Ectodermal cell (in vitro differentiated cells): ENCODE measurements around the gene HSP90AA1.

ENCODE experiments used
- H3K27ac ChIP-seq: 2 replicates; pipeline ENCODE4 v1.7.0; 2013; ENCODE audit warnings: mild to moderate bottlenecking, low read depth, low read length; ENCODE audit not compliant: insufficient read depth, poor library complexity, severe bottlenecking
- H3K27me3 ChIP-seq: 2 replicates; pipeline ENCODE4 v1.7.0; 2013; ENCODE audit warnings: mild to moderate bottlenecking, low read length; ENCODE audit not compliant: insufficient read depth, control insufficient read depth, poor library complexity, severe bottlenecking
- H3K36me3 ChIP-seq: one replicate; pipeline ENCODE4 v1.7.0; 2013; ENCODE audit warnings: low read length; ENCODE audit not compliant: control insufficient read depth, insufficient read depth
- H3K4me1 ChIP-seq: one replicate; pipeline ENCODE4 v1.7.0; 2013; ENCODE audit warnings: low read length; ENCODE audit not compliant: control insufficient read depth, insufficient read depth
- H3K4me3 ChIP-seq: 2 replicates; pipeline ENCODE4 v1.7.0; 2013; ENCODE audit warnings: low read depth, low read length, control low read depth; ENCODE audit not compliant: insufficient read depth
- H3K9me3 ChIP-seq: 2 replicates; pipeline ENCODE4 v1.7.0; 2013; ENCODE audit warnings: mild to moderate bottlenecking, low read length, moderate library complexity; ENCODE audit not compliant: control insufficient read depth
- WGBS, 2 experiments: methylation state at CpG; one replicate each; pipeline ENCODE4 v1.1.7; 2013; ENCODE audit warnings: missing lambda C conversion rate in 2 of 2; 5-methylcytosine and 5-hydroxymethylcytosine counted together

Gene HSP90AA1

GRCh38 chr14:102056694-102057442 is 30.0 kb downstream of the HSP90AA1 start:
- 87 to 88% methylated on average over 31 of the region's 31 CpGs for whole genome bisulfite sequencing, 2 experiments
- Histone ChIP-seq H3K27ac (no peak overlapping the region), H3K27me3 (no peaks in the 10 kb centered on the region), H3K4me1 (peaks cover 5% of the 10 kb centered on the region), H3K36me3 (peaks cover 11% of the 10 kb centered on the region), H3K4me3 (no peak overlapping the region), H3K9me3 (no peaks in the 10 kb centered on the region)

DNA sequence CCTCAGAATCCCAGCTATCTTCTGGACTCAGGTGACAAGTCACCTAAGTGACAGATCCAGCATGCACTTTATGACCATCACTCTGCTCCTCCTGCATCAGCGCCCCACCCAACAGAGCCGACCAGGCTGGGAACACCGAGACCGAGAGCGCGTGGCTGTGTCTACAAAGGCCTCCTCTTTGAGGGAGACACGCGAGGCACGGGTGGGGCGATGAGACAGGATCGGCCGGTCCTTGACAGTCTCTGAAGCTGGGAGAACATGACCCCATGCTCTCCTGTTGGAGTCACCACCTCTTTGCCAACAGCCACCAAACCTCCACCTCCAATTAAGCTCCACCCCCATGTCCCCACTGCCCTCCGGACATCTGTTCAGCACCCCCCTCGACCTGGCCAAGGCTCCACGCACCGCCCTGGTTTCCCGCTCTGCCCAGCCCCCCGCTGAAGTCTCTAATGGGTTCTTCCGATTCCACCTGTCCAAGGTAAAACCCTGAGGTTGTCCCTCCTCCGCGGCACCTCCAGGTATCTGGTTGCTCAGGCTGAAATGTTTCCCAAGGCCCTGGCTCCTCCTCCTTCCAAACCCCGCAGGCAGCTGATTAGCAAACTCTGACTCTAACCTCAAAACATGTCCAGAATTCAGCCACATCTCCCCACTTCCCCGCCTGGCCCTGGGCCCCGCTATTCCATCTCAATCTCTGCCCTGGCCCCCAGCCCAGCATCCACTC is 31.5 kb downstream of the HSP90AA1 start:
- 89 to 90% methylated on average over 24 of the region's 24 CpGs for WGBS, 2 experiments

GRCh38 chr14:102052522-102052921 is 34.3 kb downstream of the HSP90AA1 start:
- Histone ChIP-seq H3K4me1 (peaks cover 8% of the 10 kb centered on the region), H3K27ac (no peak overlapping the region), H3K9me3 (no peaks in the 10 kb centered on the region), H3K4me3 (no peak overlapping the region), H3K27me3 (no peaks in the 10 kb centered on the region), H3K36me3 (peaks cover 46% of the 10 kb centered on the region)
- 95 to 97% methylated on average over 10 of the region's 10 CpGs for WGBS, 2 experiments

More for the DNA sequence above, 31.5 kb downstream of the HSP90AA1 start:
- Histone ChIP-seq H3K27me3 (no peaks in the 10 kb centered on the region), H3K27ac (peak overlapping the region; percentile 8), H3K4me1 (peaks cover 5% of the 10 kb centered on the region), H3K4me3 (no peak overlapping the region), H3K36me3 (peaks cover 18% of the 10 kb centered on the region), H3K9me3 (no peaks in the 10 kb centered on the region)

DNA sequence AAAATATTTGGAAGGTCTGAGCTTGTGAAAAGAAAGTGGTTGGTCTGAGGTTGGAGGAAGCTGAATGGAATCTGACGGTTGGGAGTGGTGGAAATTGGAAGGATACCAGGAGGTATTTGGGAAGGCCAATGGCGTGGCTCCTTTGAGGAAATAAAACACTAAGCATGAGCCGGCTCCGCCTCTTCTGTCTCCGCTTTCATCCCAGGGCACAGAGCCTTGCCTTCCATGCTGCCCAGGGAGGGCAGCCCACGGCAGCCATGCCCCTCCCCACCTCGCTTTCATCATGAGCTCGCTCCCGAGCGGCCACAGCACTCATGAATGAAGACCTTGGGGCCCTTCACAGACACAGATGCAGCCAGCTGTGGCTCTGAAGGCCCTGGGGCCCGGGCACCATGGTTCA is 36.2 kb downstream of the HSP90AA1 start:
- Histone ChIP-seq H3K9me3 (no peaks in the 10 kb centered on the region), H3K27me3 (no peaks in the 10 kb centered on the region), H3K4me3 (no peak overlapping the region), H3K27ac (no peak overlapping the region), H3K4me1 (peaks cover 5% of the 10 kb centered on the region), H3K36me3 (peaks cover 46% of the 10 kb centered on the region)
- 78 to 83% methylated on average over 11 of the region's 11 CpGs for WGBS, 2 experiments

- H3K36me3 ChIP-seq: peaks cover 46% of the 10 kb centered on the region
- H3K4me3 ChIP-seq: no peak overlapping the region
- 95 to 97% methylated on average over 12 of the region's 12 CpGs for WGBS, 2 experiments
- no peaks in the 10 kb centered on the region for H3K27me3 ChIP-seq
- no peaks in the 10 kb centered on the region for H3K9me3 ChIP-seq
- H3K27ac ChIP-seq: no peak overlapping the region
- peaks cover 3% of the 10 kb centered on the region for H3K4me1 ChIP-seq
Measured at GRCh38 chr14:102050026-102050405, 36.8 kb downstream of the HSP90AA1 start.

DNA sequence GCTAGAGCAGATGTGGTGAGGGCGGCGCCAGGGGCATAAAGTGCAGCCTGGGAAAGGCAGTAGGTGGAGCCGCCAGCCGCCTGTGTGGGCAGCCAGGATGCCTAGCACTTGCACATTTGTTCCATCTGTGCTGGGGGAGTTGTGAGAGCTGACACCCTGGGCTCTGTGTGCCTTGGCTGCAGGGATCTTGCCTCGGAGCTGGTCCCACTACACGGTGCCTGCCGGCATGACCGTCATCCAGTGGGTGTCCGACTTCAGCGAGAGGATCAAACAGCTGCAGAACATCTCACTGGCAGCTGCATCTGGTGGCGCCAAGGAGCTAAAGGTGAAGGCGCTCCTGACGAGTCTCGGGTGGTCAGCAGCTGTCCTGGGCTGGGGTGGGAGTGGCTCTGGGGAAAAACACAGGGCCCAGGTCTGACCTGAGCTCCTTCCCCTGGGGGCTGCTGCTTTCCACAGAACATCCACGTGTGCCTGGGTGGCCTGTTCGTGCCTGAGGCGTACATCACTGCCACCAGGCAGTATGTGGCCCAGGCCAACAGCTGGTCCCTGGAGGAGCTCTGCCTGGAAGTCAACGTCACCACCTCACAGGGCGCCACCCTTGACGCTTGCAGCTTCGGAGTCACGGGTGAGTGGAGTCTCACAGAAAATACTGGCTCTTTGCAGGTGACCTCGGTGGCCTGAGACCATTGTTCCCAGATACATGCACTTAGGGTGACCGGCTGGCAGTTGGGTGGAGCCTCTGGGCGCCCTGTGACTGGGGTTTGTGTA is 37.4 kb downstream of the HSP90AA1 start:
- Histone ChIP-seq H3K27me3 (no peaks in the 10 kb centered on the region), H3K27ac (no peak overlapping the region), H3K36me3 (peaks cover 51% of the 10 kb centered on the region), H3K4me1 (peaks cover 3% of the 10 kb centered on the region), H3K9me3 (no peaks in the 10 kb centered on the region), H3K4me3 (no peak overlapping the region)
- WGBS, 2 experiments: 95 to 96% methylated on average over 25 of the region's 25 CpGs

GRCh38 chr14:102047808-102048540 is 38.9 kb downstream of the HSP90AA1 start:
- WGBS, 2 experiments: 93 to 94% methylated on average over 33 of the region's 33 CpGs
- H3K36me3 ChIP-seq: peaks cover 66% of the 10 kb centered on the region
- no peak overlapping the region for H3K27ac ChIP-seq
- H3K4me3 ChIP-seq: no peak overlapping the region
- no peaks in the 10 kb centered on the region for H3K27me3 ChIP-seq
- H3K9me3 ChIP-seq: no peaks in the 10 kb centered on the region
- peaks cover 3% of the 10 kb centered on the region for H3K4me1 ChIP-seq

- 55 to 56% methylated on average over 23 of the region's 23 CpGs for WGBS, 2 experiments
- H3K27me3 ChIP-seq: no peaks in the 10 kb centered on the region
- no peak overlapping the region for H3K4me3 ChIP-seq
- no peak overlapping the region for H3K27ac ChIP-seq
- H3K9me3 ChIP-seq: no peaks in the 10 kb centered on the region
- H3K36me3 ChIP-seq: peaks cover 68% of the 10 kb centered on the region
- H3K4me1 ChIP-seq: peaks cover 3% of the 10 kb centered on the region
Measured at GRCh38 chr14:102046337-102047278, 40.2 kb downstream of the HSP90AA1 start.

DNA sequence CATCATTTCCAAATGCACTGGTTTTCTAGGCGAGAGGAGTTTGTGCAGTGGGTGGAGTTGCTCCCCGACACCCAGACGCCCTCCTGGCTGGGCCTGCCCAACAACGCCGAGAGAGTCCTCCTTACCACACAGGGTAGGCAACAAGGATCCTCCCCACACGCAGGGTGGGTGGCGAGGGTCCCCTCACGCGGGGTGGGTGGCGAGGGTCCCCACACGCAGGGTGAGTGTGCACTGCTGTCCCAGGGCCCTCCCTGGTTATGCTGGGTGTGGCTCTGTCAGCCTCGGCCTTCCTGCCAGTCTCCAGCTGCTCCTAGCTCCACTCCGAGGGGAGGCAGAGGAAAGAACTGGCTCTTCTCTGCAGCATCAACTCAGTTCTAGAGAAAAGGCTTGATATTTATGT is 42.3 kb downstream of the HSP90AA1 start:
- Histone ChIP-seq H3K36me3 (peaks cover 70% of the 10 kb centered on the region), H3K9me3 (no peaks in the 10 kb centered on the region), H3K4me1 (no peaks in the 10 kb centered on the region), H3K27me3 (no peaks in the 10 kb centered on the region), H3K27ac (no peak overlapping the region), H3K4me3 (no peak overlapping the region)
- WGBS, 2 experiments: 89 to 95% methylated on average over 13 of the region's 13 CpGs
